Cardiac muscle cell (in vitro differentiated cells and primary cell): Measurements from ENCODE around the gene SLC30A7. TPM values are rescaled to one million over a fixed set of nuclear protein-coding genes. Genes with fewer than 3 reads are reported as not detected.

Experiments
- DNase-seq, 2 donors: peaks; one replicate each; pipeline versions ENCODE4 v3.0.0 to v3.0.0-alpha.2; 2010 to 2017; ENCODE audit warnings: low read depth in 1 of 2, low spot score in 1 of 2
- H3K27ac ChIP-seq: fragments of 200-600 bp; sonication (generic); 2 replicates; pipeline ENCODE4 v1.5.1; 2016
- H3K27me3 ChIP-seq: fragments of 200-600 bp; sonication (generic); 2 replicates; pipeline ENCODE4 v1.6.0; 2016; ENCODE audit warnings: control low read depth
- H3K36me3 ChIP-seq: fragments of 200-600 bp; sonication (generic); 2 replicates; pipeline ENCODE4 v1.5.1; 2016; ENCODE audit warnings: control low read depth
- H3K4me1 ChIP-seq: fragments of 200-600 bp; sonication (generic); 2 replicates; pipeline ENCODE4 v1.8.1; 2017; ENCODE audit warnings: low read depth, mild to moderate bottlenecking, mixed run types
- H3K4me3 ChIP-seq: fragments of 200-600 bp; sonication (generic); 2 replicates; pipeline ENCODE4 v1.5.1; 2016; ENCODE audit warnings: mild to moderate bottlenecking
- H3K9me3 ChIP-seq: fragments of 200-600 bp; sonication (generic); 2 replicates; pipeline ENCODE4 v1.5.1; 2017; ENCODE audit warnings: low read depth, mild to moderate bottlenecking, control low read depth
- CTCF ChIP-seq: IDR thresholded peaks from 2 replicates; pipeline ENCODE4 v1.5.1; 2012; ENCODE audit warnings: low read depth, mild to moderate bottlenecking, low read length
- polyA plus RNA-seq: library from polyadenylated mRNA; unstranded; fragments of >200 nt; fragmentation: Nextera tagmentation; extraction: Ambion mirVana; gene quantifications from 2 replicates; pipeline ENCODE4 v1.2.1, GENCODE V29; 2016
- total RNA-seq: library from RNA; depleted of rRNA; stranded (reverse); fragments of >200 nt; gene quantifications from 2 replicates; pipeline ENCODE4 v1.2.3, GENCODE V29; 2016

Gene SLC30A7
- total and polyA plus RNA-seq, 2 experiments from 2014 or later: 5.3 to 6.9 TPM

- Histone ChIP-seq H3K4me3 (peak within 1 kb of the TSS; percentile 63), H3K27me3 (no peaks in the 10 kb centered on the region), H3K4me1 (peaks cover 11% of the 10 kb centered on the region), H3K27ac (peak within 1 kb of the TSS; percentile 92), H3K36me3 (peaks cover 11% of the 10 kb centered on the region), H3K9me3 (no peaks in the 10 kb centered on the region)
- no peak for TF ChIP-seq CTCF
- peak; percentile 94 to 95 for DNase-seq
These were observed 130.0 kb downstream of the SLC30A7 start, which contains the start of gene DPH5 for GRCh38 chr1:101025657-101026429. TSS of gene DPH5 (minus strand) at chr1:101025784. CDS start at chr1:101025443, 341 bp downstream.

DNA sequence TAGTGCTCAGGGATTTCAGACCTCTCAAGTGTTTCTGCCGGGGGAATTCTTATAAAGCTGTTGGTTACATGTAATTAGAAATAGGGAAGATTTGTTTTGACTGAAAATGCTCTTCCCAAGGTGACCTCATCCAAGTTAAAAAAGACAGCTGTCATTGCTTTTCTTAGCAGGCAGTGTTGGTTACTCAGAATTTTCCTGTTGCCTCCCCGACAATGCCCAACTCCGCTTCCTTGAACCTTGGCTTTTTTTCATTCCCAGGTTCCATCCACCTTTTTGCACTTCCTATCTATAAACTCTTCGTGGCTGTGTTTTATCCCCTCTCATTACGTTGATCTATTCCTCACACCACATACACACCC lies 130.5 kb downstream of the SLC30A7 start:
- TF ChIP-seq CTCF: no peak
- H3K27ac ChIP-seq: peak overlapping the region; percentile 92
- H3K36me3 ChIP-seq: peaks cover 6% of the 10 kb centered on the region

DNA sequence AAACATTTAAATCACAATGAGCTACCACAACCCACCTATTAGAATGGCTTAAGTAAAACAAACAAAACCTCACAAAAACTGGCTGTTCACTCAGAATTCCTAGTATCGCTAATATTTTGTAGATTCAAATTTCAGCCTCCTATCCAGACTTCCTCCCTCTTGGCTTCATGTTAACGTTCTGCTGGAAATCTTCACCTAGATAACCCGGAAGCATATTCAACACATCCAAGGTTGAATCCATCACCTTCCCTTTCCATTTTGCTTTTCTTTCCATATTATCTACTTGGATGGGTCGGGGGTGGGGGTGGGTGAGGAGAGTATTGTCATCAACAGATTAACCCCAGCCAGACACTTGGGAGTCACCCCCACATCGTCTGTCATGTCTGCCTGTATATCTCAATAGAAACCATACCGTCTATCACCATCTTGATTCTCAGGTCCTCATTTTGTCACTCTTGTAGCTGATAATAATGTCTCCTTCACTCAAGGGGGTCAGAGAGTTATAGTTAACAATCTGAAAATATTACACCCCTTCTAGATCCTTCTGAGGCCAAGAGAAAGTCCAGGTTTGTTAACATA lies 131.4 kb downstream of the SLC30A7 start:
- no peak for DNase-seq
- Histone ChIP-seq H3K9me3 (no peaks in the 10 kb centered on the region), H3K36me3 (peaks cover 6% of the 10 kb centered on the region), H3K27me3 (no peaks in the 10 kb centered on the region), H3K4me3 (no peak overlapping the region), H3K4me1 (peaks cover 11% of the 10 kb centered on the region), H3K27ac (no peak overlapping the region)
- no peak for TF ChIP-seq CTCF

More for the DNA sequence above, 130.5 kb downstream of the SLC30A7 start:
- peaks cover 11% of the 10 kb centered on the region for H3K4me1 ChIP-seq
- H3K9me3 ChIP-seq: no peaks in the 10 kb centered on the region
- no peak for DNase-seq
- no peaks in the 10 kb centered on the region for H3K27me3 ChIP-seq
- peak overlapping the region; percentile 63 for H3K4me3 ChIP-seq

GRCh38 chr1:101028466-101028865 lies 132.6 kb downstream of the SLC30A7 start:
- DNase-seq: no peak
- Histone ChIP-seq H3K27me3 (no peaks in the 10 kb centered on the region), H3K4me1 (peaks cover 11% of the 10 kb centered on the region), H3K27ac (no peak overlapping the region), H3K9me3 (no peaks in the 10 kb centered on the region), H3K36me3 (peaks cover 3% of the 10 kb centered on the region), H3K4me3 (no peak overlapping the region)
- TF ChIP-seq CTCF: no peak

GRCh38 chr1:101029184-101029583 lies 133.3 kb downstream of the SLC30A7 start:
- H3K27me3 ChIP-seq: no peaks in the 10 kb centered on the region
- no peaks in the 10 kb centered on the region for H3K36me3 ChIP-seq
- no peak overlapping the region for H3K27ac ChIP-seq
- no peak for TF ChIP-seq CTCF
- H3K9me3 ChIP-seq: no peaks in the 10 kb centered on the region
- H3K4me3 ChIP-seq: no peak overlapping the region
- no peak for DNase-seq
- H3K4me1 ChIP-seq: peaks cover 11% of the 10 kb centered on the region
